H9 (cell line): ENCODE measurements around the gene INSIG1. TPM values are rescaled to one million over a fixed set of nuclear protein-coding genes. Genes with fewer than 3 reads are reported as not detected.

Experiments used
- DNase-seq: peaks from one replicate; pipeline ENCODE4 v3.0.0-alpha.2; 2017
- H2AFZ ChIP-seq: one replicate; pipeline ENCODE4 v1.6.1; 2013; ENCODE audit warnings: mild to moderate bottlenecking, low read length, control low read depth, moderate library complexity
- H2AK5ac ChIP-seq: 2 replicates; pipeline ENCODE4 v1.6.1; 2013; ENCODE audit warnings: low read length, control low read depth, mixed read lengths; ENCODE audit not compliant: insufficient read length
- H2BK120ac ChIP-seq: one replicate; pipeline ENCODE4 v1.6.1; 2013; ENCODE audit warnings: low read depth, mild to moderate bottlenecking, low read length, control low read depth, inconsistent platforms; ENCODE audit not compliant: poor library complexity, severe bottlenecking
- H2BK12ac ChIP-seq: 2 replicates; pipeline ENCODE4 v1.6.1; 2013; ENCODE audit warnings: low read length, control low read depth, mixed read lengths, low read depth; ENCODE audit not compliant: insufficient read length
- H2BK15ac ChIP-seq: 2 replicates; pipeline ENCODE4 v1.6.1; 2013; ENCODE audit warnings: low read depth, low read length, control low read depth
- H2BK20ac ChIP-seq: one replicate; pipeline ENCODE4 v1.6.1; 2013; ENCODE audit warnings: low read depth, mild to moderate bottlenecking, low read length, control low read depth, inconsistent platforms; ENCODE audit not compliant: poor library complexity, severe bottlenecking
- H2BK5ac ChIP-seq: 2 replicates; pipeline ENCODE4 v1.6.1; 2013; ENCODE audit warnings: low read length, control low read depth, mixed read lengths; ENCODE audit not compliant: insufficient read length
- H3K14ac ChIP-seq: 2 replicates; pipeline ENCODE4 v1.6.1; 2013; ENCODE audit warnings: low read length, control low read depth; ENCODE audit not compliant: insufficient read depth
- H3K18ac ChIP-seq: 2 replicates; pipeline ENCODE4 v1.6.1; 2013; ENCODE audit warnings: low read depth, mild to moderate bottlenecking, mixed read lengths, low read length, control low read depth; ENCODE audit not compliant: insufficient read length
- H3K23ac ChIP-seq: 2 replicates; pipeline ENCODE4 v1.6.1; 2013; ENCODE audit warnings: low read length, control low read depth, mixed read lengths, low read depth; ENCODE audit not compliant: insufficient read length
- H3K23me2 ChIP-seq: 2 replicates; pipeline ENCODE4 v1.6.1; 2013; ENCODE audit warnings: low read depth, mild to moderate bottlenecking, mixed read lengths, low read length, control low read depth; ENCODE audit not compliant: insufficient read length, poor library complexity, severe bottlenecking
- H3K27ac ChIP-seq: 2 replicates; pipeline ENCODE4 v1.5.1; 2013; ENCODE audit warnings: low read length, control low read depth, mixed read lengths, low read depth; ENCODE audit not compliant: insufficient read length
- H3K27me3 ChIP-seq: 2 replicates; pipeline ENCODE4 v1.6.1; 2013; ENCODE audit warnings: low read length, control low read depth, inconsistent platforms; ENCODE audit not compliant: insufficient read depth
- H3K4ac ChIP-seq: 2 replicates; pipeline ENCODE4 v1.6.1; 2013; ENCODE audit warnings: low read depth, mild to moderate bottlenecking, control low read depth, inconsistent platforms, low read length, moderate library complexity
- H3K4me1 ChIP-seq: 2 replicates; pipeline ENCODE4 v1.6.1; 2013; ENCODE audit warnings: low read length, control low read depth, inconsistent platforms; ENCODE audit not compliant: insufficient read depth
- H3K4me2 ChIP-seq: 2 replicates; pipeline ENCODE4 v1.6.1; 2013; ENCODE audit warnings: low read length, control low read depth, mixed read lengths; ENCODE audit not compliant: insufficient read length, insufficient read depth
- H3K56ac ChIP-seq: 2 replicates; pipeline ENCODE4 v1.6.1; 2013; ENCODE audit warnings: low read depth, mild to moderate bottlenecking, mixed read lengths, low read length, control low read depth; ENCODE audit not compliant: insufficient read length
- H3K79me1 ChIP-seq: 2 replicates; pipeline ENCODE4 v1.6.1; 2013; ENCODE audit warnings: low read depth, mild to moderate bottlenecking, moderate library complexity, low read length, control low read depth, inconsistent platforms; ENCODE audit not compliant: insufficient read depth, poor library complexity, severe bottlenecking
- H3K79me2 ChIP-seq: 2 replicates; pipeline ENCODE4 v1.6.1; 2013; ENCODE audit warnings: low read length, control low read depth, inconsistent platforms; ENCODE audit not compliant: insufficient read depth
- H3K9ac ChIP-seq: 2 replicates; pipeline ENCODE4 v1.6.1; 2013; ENCODE audit warnings: low read length, control low read depth, mixed read lengths; ENCODE audit not compliant: insufficient read length; ENCODE audit errors: extremely low read depth
- H3K9me3 ChIP-seq: one replicate; pipeline ENCODE4 v1.6.1; 2013; ENCODE audit warnings: low read depth, low read length, inconsistent platforms; ENCODE audit not compliant: control insufficient read depth
- H3T11ph ChIP-seq: one replicate; pipeline ENCODE4 v1.6.1; 2013; ENCODE audit warnings: mild to moderate bottlenecking, low read length, control low read depth, inconsistent platforms
- H4K20me1 ChIP-seq: one replicate; pipeline ENCODE4 v1.6.1; 2013; ENCODE audit not compliant: control insufficient read depth, insufficient read length, insufficient read depth
- H4K5ac ChIP-seq: 2 replicates; pipeline ENCODE4 v1.6.1; 2013; ENCODE audit warnings: low read depth, mild to moderate bottlenecking, mixed read lengths, low read length, control low read depth; ENCODE audit not compliant: insufficient read length
- H4K8ac ChIP-seq: replicated peaks from 2 replicates; pipeline ENCODE4 v1.6.1; 2013; ENCODE audit warnings: low read length, control low read depth, mixed read lengths, low read depth; ENCODE audit not compliant: insufficient read length
- H4K91ac ChIP-seq: 2 replicates; pipeline ENCODE4 v1.6.1; 2013; ENCODE audit warnings: low read depth, mild to moderate bottlenecking, moderate library complexity, mixed read lengths, low read length, control low read depth; ENCODE audit not compliant: insufficient read length
- H3K27ac Mint-ChIP-seq, 3 experiments: 2 replicates in 2 of 3; 3 replicates in 1 of 3; pipeline ENCODE4 v1.8.0; 2020 to 2021; ENCODE audit warnings: mixed read lengths in 3 of 3, mild to moderate bottlenecking in 1 of 3, moderate library complexity in 1 of 3
- H3K27me3 Mint-ChIP-seq: 2 replicates; pipeline ENCODE4 v1.8.0; 2021; ENCODE audit warnings: low read depth, mild to moderate bottlenecking, moderate library complexity, mixed read lengths
- H3K36me3 Mint-ChIP-seq, 3 experiments: 2 replicates in 2 of 3; 3 replicates in 1 of 3; pipeline ENCODE4 v1.8.0; 2020 to 2021; ENCODE audit warnings: low read depth in 3 of 3, mixed read lengths in 3 of 3; ENCODE audit not compliant: insufficient read depth in 1 of 3
- H3K4me1 Mint-ChIP-seq, 2 experiments: 2 replicates each; pipeline ENCODE4 v1.8.0; 2020; ENCODE audit warnings: mixed read lengths in 2 of 2
- H3K4me3 Mint-ChIP-seq, 2 experiments: 2 replicates in 1 of 2; 3 replicates in 1 of 2; pipeline ENCODE4 v1.8.0; 2020 to 2021; ENCODE audit warnings: mild to moderate bottlenecking in 2 of 2, mixed read lengths in 2 of 2, moderate library complexity in 1 of 2
- H3K9me3 Mint-ChIP-seq, 2 experiments: 2 replicates in 1 of 2; 3 replicates in 1 of 2; pipeline ENCODE4 v1.8.0; 2020; ENCODE audit warnings: mild to moderate bottlenecking in 2 of 2, mixed read lengths in 2 of 2, moderate library complexity in 1 of 2
- WGBS: extraction: QIAGEN DNeasy Blood & Tissue Kit; methylation state at CpG from one replicate; pipeline ENCODE4 v1.1.7; 2013; ENCODE audit warnings: missing lambda C conversion rate, low lambda C conversion rate, mixed read lengths; ENCODE audit not compliant: insufficient read length; ENCODE audit errors: extremely low coverage; 5-methylcytosine and 5-hydroxymethylcytosine counted together
- total RNA-seq: library from RNA; stranded (reverse); gene quantifications from 2 replicates; pipeline ENCODE4 v1.2.1, GENCODE V29; 2021
- TF ChIP-seq, protein P1 (sequence below): fragments of 200-600 bp; sonication (generic); conservative IDR thresholded peaks from 3 replicates; pipeline ENCODE4 v1.8.0; 2021; ENCODE audit warnings: antibody characterized with exemption, mild to moderate bottlenecking

INSIG1 gene
- total RNA-seq, 1 experiment from 2014 or later: 23.3 TPM

- Histone ChIP-seq H2AK5ac (no peak overlapping the region), H2BK20ac (no peak overlapping the region), H3K18ac (no peak overlapping the region), H4K20me1 (no peaks in the 10 kb centered on the region), H3K4ac (no peak overlapping the region), H2BK5ac (no peak overlapping the region), H3K4me1 (no peaks in the 10 kb centered on the region), H3K79me1 (no peaks in the 10 kb centered on the region), H3K23ac (no peak overlapping the region), H2BK120ac (no peak overlapping the region), H3K27me3 (no peaks in the 10 kb centered on the region), H4K91ac (no peak overlapping the region), H3K4me2 (no peak overlapping the region), H3K9me3 (no peaks in the 10 kb centered on the region), H4K5ac (no peak overlapping the region), H2BK15ac (no peak overlapping the region), H3K14ac (no peak overlapping the region; the same call in 1 of the 2 replicates), H2BK12ac (no peak overlapping the region), H2AFZ (no peak overlapping the region), H3K79me2 (no peaks in the 10 kb centered on the region), H3T11ph (no peak overlapping the region), H3K56ac (no peak overlapping the region), H4K8ac (no peak overlapping the region), H3K23me2 (no peaks in the 10 kb centered on the region), H3K27ac (no peak overlapping the region), H3K9ac (no peak overlapping the region)
- H3K9me3 Mint-ChIP-seq: no peaks in the 10 kb centered on the region; a peak in 2 of 5 replicates
- no CpG with 5 or more reads among the region's 10 CpGs for WGBS
- peaks cover 32% of the 10 kb centered on the region for H3K27me3 Mint-ChIP-seq
- H3K4me3 Mint-ChIP-seq: no peak overlapping the region
- TF ChIP-seq, protein P1, sequence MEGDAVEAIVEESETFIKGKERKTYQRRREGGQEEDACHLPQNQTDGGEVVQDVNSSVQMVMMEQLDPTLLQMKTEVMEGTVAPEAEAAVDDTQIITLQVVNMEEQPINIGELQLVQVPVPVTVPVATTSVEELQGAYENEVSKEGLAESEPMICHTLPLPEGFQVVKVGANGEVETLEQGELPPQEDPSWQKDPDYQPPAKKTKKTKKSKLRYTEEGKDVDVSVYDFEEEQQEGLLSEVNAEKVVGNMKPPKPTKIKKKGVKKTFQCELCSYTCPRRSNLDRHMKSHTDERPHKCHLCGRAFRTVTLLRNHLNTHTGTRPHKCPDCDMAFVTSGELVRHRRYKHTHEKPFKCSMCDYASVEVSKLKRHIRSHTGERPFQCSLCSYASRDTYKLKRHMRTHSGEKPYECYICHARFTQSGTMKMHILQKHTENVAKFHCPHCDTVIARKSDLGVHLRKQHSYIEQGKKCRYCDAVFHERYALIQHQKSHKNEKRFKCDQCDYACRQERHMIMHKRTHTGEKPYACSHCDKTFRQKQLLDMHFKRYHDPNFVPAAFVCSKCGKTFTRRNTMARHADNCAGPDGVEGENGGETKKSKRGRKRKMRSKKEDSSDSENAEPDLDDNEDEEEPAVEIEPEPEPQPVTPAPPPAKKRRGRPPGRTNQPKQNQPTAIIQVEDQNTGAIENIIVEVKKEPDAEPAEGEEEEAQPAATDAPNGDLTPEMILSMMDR: no peak
- no peak overlapping the region for H3K27ac Mint-ChIP-seq
- no peaks in the 10 kb centered on the region for H3K4me1 Mint-ChIP-seq
- H3K36me3 Mint-ChIP-seq: peaks cover 0 to 2% (median 1%) of the 10 kb centered on the region in 3 experiments; a peak in 3 of 7 replicates
- no peak for DNase-seq
Observed at GRCh38 chr7:155322530-155322929, 24.9 kb downstream of the INSIG1 start.
